Peyer's patch (tissue), 4 donors: ENCODE results near the gene GPR62. TPM values are rescaled to one million over a fixed set of nuclear protein-coding genes. Genes with fewer than 3 reads are reported as not detected.
A peak's percentile ranks its signal among the peaks of the same experiment; 100 is the strongest.

Experiments
- DNase-seq, 3 donors: peaks; one replicate each; pipeline ENCODE4 v3.0.0-alpha.2; 2017 to 2019
- H3K27ac ChIP-seq, 4 donors: fragments of 200-600 bp; sonication (generic); one replicate each; pipeline ENCODE4 v1.5.1; 2016 to 2019
- H3K27me3 ChIP-seq, 2 donors: fragments of 200-600 bp; sonication (generic); one replicate each; pipeline ENCODE4 v1.5.1; 2019
- H3K36me3 ChIP-seq, 3 donors: fragments of 200-600 bp; sonication (generic); one replicate each; pipeline ENCODE4 v1.5.1; 2016 to 2019
- H3K4me1 ChIP-seq, 4 donors: fragments of 200-600 bp; sonication (generic); one replicate each; pipeline ENCODE4 v1.5.1; 2016 to 2019
- H3K4me3 ChIP-seq, 4 donors: fragments of 200-600 bp; sonication (generic); 1 replicate in 3 of 4; 2 replicates in 1 of 4; pipeline ENCODE4 v1.5.1; 2016 to 2019; ENCODE audit warnings: mild to moderate bottlenecking in 1 of 4
- H3K9me3 ChIP-seq, 4 donors: fragments of 200-600 bp; sonication (generic); one replicate each; pipeline ENCODE4 v1.5.1; 2016 to 2019; ENCODE audit warnings: mild to moderate bottlenecking in 1 of 4
- CTCF ChIP-seq, 6 experiments: fragments of 450-650 bp in 4 of 6; fragments of 200-600 bp in 2 of 6; sonication (generic) in 1 of 6; IDR thresholded peaks; one replicate each; pipeline ENCODE4 v1.5.1; 2017 to 2019; ENCODE audit warnings: antibody characterized with exemption in 6 of 6, mild to moderate bottlenecking in 3 of 6, moderate library complexity in 1 of 6
- POLR2A ChIP-seq, 2 donors: fragments of 450-650 bp; IDR thresholded peaks; one replicate each; pipeline ENCODE4 v1.5.1; 2017; ENCODE audit warnings: antibody characterized with exemption in 2 of 2, mild to moderate bottlenecking in 2 of 2, moderate library complexity in 2 of 2
- total RNA-seq, 4 donors: library from RNA; depleted of rRNA; stranded (reverse); fragments of >200 nt; gene quantifications; one replicate each; pipeline ENCODE4 v1.1.0, GENCODE V29; 2016

The GPR62 gene
- not detected for total RNA-seq

GRCh38 chr3:51955175-51955892, at the start of gene GPR62:
GPR62 (plus strand) TSS chr3:51955381; CDS start chr3:51955653, 272 bp downstream.
- Histone ChIP-seq H3K27ac (peak within 1 kb of the TSS in 3 of 4 donors; percentile 22 to 58 (median 42)), H3K36me3 (peaks cover 0 to 7% (median 0%) of the 10 kb centered on the region in 3 donors), H3K27me3 (no peaks in the 10 kb centered on the region), H3K4me3 (peak within 1 kb of the TSS; percentile 36 to 55 (median 50)), H3K9me3 (peaks cover 0 to 6% (median 0%) of the 10 kb centered on the region in 4 donors), H3K4me1 (peaks cover 0 to 15% (median 7%) of the 10 kb centered on the region in 4 donors)
- TF ChIP-seq CTCF (IDR thresholded peaks at IDR 0.05) = no peak
- TF ChIP-seq POLR2A (IDR thresholded peaks at IDR 0.05) = no peak
- DNase-seq = no peak

- no peak overlapping the region for H3K27ac ChIP-seq
- H3K27me3 ChIP-seq = no peaks in the 10 kb centered on the region
- H3K9me3 ChIP-seq = no peaks in the 10 kb centered on the region
- no peak overlapping the region for H3K4me3 ChIP-seq
- H3K36me3 ChIP-seq = no peaks in the 10 kb centered on the region
- TF ChIP-seq CTCF (IDR thresholded peaks at IDR 0.05) = no peak
- no peak for TF ChIP-seq POLR2A (IDR thresholded peaks at IDR 0.05)
- DNase-seq = no peak
- H3K4me1 ChIP-seq = no peaks in the 10 kb centered on the region
Observed at GRCh38 chr3:51908026-51908425, 47.2 kb upstream of the GPR62 start.

- Histone ChIP-seq H3K9me3 (no peaks in the 10 kb centered on the region), H3K27me3 (no peaks in the 10 kb centered on the region), H3K4me1 (no peaks in the 10 kb centered on the region), H3K4me3 (no peak overlapping the region), H3K27ac (no peak overlapping the region), H3K36me3 (no peaks in the 10 kb centered on the region)
- TF ChIP-seq CTCF (IDR thresholded peaks at IDR 0.05) = no peak
- TF ChIP-seq POLR2A (IDR thresholded peaks at IDR 0.05) = no peak
- DNase-seq = no peak
Observed at GRCh38 chr3:51916418-51916817, 38.8 kb upstream of the GPR62 start.

DNA sequence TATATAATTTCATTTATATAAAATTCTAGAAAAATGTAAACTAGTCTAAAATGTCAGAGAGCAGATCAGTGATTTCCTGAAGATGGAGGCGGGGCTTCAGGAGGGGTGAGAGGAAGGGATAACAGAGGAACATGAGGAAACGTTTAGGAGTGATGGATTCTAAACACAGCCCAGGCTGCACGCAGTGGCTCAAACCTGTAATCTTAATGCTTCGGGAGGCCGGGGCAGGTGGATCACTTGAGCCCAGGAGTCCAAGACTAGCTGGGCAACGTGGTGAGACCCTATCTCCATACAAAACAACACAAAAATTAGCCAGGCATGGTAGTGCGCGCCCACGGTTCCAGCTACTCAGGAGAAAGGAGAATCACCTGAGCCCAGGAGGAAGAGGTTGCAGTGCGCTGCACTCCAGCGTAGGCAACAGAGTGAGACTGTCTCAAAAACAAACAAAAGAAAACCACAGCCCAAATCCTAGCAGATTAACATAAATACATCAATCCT, 34.1 kb upstream of the GPR62 start:
- H3K4me1 ChIP-seq = no peaks in the 10 kb centered on the region
- H3K4me3 ChIP-seq = no peak overlapping the region
- no peak overlapping the region for H3K27ac ChIP-seq
- no peaks in the 10 kb centered on the region for H3K36me3 ChIP-seq
- DNase-seq = no peak
- TF ChIP-seq CTCF (IDR thresholded peaks at IDR 0.05) = no peak
- no peaks in the 10 kb centered on the region for H3K9me3 ChIP-seq
- no peaks in the 10 kb centered on the region for H3K27me3 ChIP-seq

DNA sequence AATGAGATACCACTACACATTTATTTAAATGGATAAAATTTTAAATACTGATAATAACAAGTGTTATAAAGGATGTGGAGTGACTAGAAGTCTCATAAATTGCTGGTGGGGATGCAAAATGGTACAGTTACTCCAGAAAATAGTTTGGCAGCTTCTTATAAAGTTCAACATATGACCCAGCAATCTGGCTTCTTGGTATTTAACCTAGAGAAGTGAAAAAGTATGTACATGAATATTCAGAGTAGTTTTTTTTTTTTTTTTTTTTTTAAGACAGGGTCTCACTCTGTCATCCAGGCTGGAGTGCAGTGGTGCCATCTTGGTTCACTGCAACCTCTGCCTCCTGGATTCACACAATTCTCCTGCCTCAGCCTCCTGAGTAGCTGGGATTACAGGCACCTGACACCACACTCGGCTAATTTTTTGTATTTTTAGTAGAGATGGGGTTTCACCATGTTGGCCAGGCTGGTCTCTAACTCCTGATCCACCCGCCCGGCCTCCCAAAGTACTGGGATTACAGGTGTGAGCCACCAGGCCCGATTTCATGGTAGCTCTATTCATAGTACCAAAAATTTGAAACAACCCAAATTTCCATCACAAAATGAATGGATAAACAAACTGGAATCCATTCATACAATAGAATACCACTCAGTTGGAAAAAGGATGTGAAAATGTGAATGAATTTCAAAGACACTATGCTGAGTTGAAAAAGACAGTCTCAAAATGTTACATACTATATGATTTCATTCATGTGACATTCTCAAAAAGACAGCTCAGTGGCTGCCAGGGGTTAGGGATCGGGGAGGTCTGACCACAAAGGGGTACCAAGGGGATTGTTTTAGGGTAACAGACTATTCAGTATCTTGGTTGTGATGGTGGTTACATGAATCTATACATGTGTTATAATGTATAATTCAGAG, 27.9 kb upstream of the GPR62 start:
- no peaks in the 10 kb centered on the region for H3K4me1 ChIP-seq
- H3K9me3 ChIP-seq = no peaks in the 10 kb centered on the region
- no peaks in the 10 kb centered on the region for H3K27me3 ChIP-seq
- peaks cover 0 to under 1% (median 0%) of the 10 kb centered on the region in 3 donors for H3K36me3 ChIP-seq
- no peak overlapping the region for H3K27ac ChIP-seq
- H3K4me3 ChIP-seq = no peak overlapping the region
- DNase-seq = no peak
- TF ChIP-seq CTCF (IDR thresholded peaks at IDR 0.05) = no peak
- no peak for TF ChIP-seq POLR2A (IDR thresholded peaks at IDR 0.05)
